Stimulated activated CD4-positive, alpha-beta T cell treated with anti-CD3 and anti-CD28 coated beads, Interleukin-4, amount 100 ng/mL, for 48 hours (primary cell): ENCODE results near the gene AIMP1.
"Not testable (repeated sequence)": the region's sequence is repeated elsewhere in the genome, so short reads cannot be mapped to it uniquely, and the experiment has no call there.

Experiments
- DNase-seq, 2 donors: peaks; one replicate each; pipeline ENCODE4 v3.0.0-alpha.2; 2020; ENCODE audit warnings: low read depth in 2 of 2

Gene AIMP1

GRCh38 chr4:106312377-106312776 lies 4.0 kb upstream of the AIMP1 start:
- DNase-seq: no peak

GRCh38 chr4:106312997-106313522 lies 3.3 kb upstream of the AIMP1 start:
- no peak for DNase-seq

- DNase-seq: no peak
Measured at GRCh38 chr4:106314960-106315359, 1.4 kb upstream of the AIMP1 start.

- DNase-seq: peak in 1 of 2 donors; percentile 31
Measured at GRCh38 chr4:106315476-106315967, 828 bp upstream of the AIMP1 start.

GRCh38 chr4:106316773-106317409 lies 541 bp downstream of the AIMP1 start:
- DNase-seq: no peak

- no peak for DNase-seq
Measured at GRCh38 chr4:106317815-106318214, 1.5 kb downstream of the AIMP1 start.

GRCh38 chr4:106318511-106318910 lies 2.2 kb downstream of the AIMP1 start:
- no peak for DNase-seq

GRCh38 chr4:106320235-106320634 lies 3.9 kb downstream of the AIMP1 start:
- DNase-seq: no peak

GRCh38 chr4:106321168-106321567 lies 4.8 kb downstream of the AIMP1 start:
- DNase-seq: not testable (repeated sequence)

- DNase-seq: not testable (repeated sequence)
Measured at GRCh38 chr4:106321814-106322213, 5.5 kb downstream of the AIMP1 start.

GRCh38 chr4:106323119-106323518 lies 6.8 kb downstream of the AIMP1 start:
- DNase-seq: no peak

GRCh38 chr4:106325800-106326199 lies 9.4 kb downstream of the AIMP1 start:
- DNase-seq: no peak

GRCh38 chr4:106329041-106329618 lies 12.8 kb downstream of the AIMP1 start:
- no peak for DNase-seq

- no peak for DNase-seq
Measured at GRCh38 chr4:106333186-106333585, 16.8 kb downstream of the AIMP1 start.

- DNase-seq: no peak
Measured at GRCh38 chr4:106334741-106335470, 18.6 kb downstream of the AIMP1 start.

- no peak for DNase-seq
Measured at GRCh38 chr4:106336618-106337017, 20.3 kb downstream of the AIMP1 start.

- DNase-seq: no peak
Measured at GRCh38 chr4:106337916-106338315, 21.6 kb downstream of the AIMP1 start.

- no peak for DNase-seq
Measured at GRCh38 chr4:106338671-106339070, 22.3 kb downstream of the AIMP1 start.

- no peak for DNase-seq
Measured at GRCh38 chr4:106339431-106339830, 23.1 kb downstream of the AIMP1 start.

GRCh38 chr4:106340774-106341173 lies 24.4 kb downstream of the AIMP1 start:
- no peak for DNase-seq

- no peak for DNase-seq
Measured at GRCh38 chr4:106343865-106344646, 27.7 kb downstream of the AIMP1 start.

GRCh38 chr4:106344647-106344970 lies 28.3 kb downstream of the AIMP1 start:
- no peak for DNase-seq
